Lower leg skin (tissue), 4 donors: Measurements from ENCODE around the gene IBA57. TPM values are rescaled to one million over a fixed set of nuclear protein-coding genes. Genes with fewer than 3 reads are reported as not detected.

Experiments
- DNase-seq, 2 donors: peaks; one replicate each; pipeline ENCODE4 v3.0.0-alpha.2; 2019; ENCODE audit warnings: low spot score in 2 of 2
- H3K4me3 ChIP-seq: fragments of 200-600 bp; sonication (generic); 2 replicates; pipeline ENCODE4 v1.5.1; 2017; ENCODE audit warnings: mild to moderate bottlenecking, low read depth; ENCODE audit not compliant: poor library complexity, severe bottlenecking
- POLR2A ChIP-seq, 2 donors: fragments of 450-650 bp; IDR thresholded peaks; one replicate each; pipeline ENCODE4 v1.6.1; 2016 to 2017; ENCODE audit warnings: antibody characterized with exemption in 2 of 2, mild to moderate bottlenecking in 1 of 2, moderate library complexity in 1 of 2
- WGBS, 2 donors: methylation state at CpG; one replicate each; pipeline ENCODE4 v1.1.5; 2018; 5-methylcytosine and 5-hydroxymethylcytosine counted together
- intact Hi-C: fragments of 100-400 bp; cut with DNase I; formaldehyde crosslinking; loops from one replicate; pipeline ENCODE4 v1.15.0; 2023; ENCODE audit warnings: low total_unique reads
- total RNA-seq, 4 donors: library from RNA; depleted of rRNA; stranded (reverse); fragments of >200 nt; gene quantifications; one replicate each; pipeline ENCODE4 v1.1.0, GENCODE V29; 2016
- TF ChIP-seq, protein P1 (sequence below), 3 donors: fragments of 450-650 bp; IDR thresholded peaks; one replicate each; pipeline ENCODE4 v1.5.1; 2016; ENCODE audit warnings: antibody characterized with exemption in 3 of 3, mild to moderate bottlenecking in 3 of 3, moderate library complexity in 2 of 3

The IBA57 gene
- total RNA-seq = 10 to 100 TPM in 3 of 4 donors, 1 to 10 TPM in 1; 9.4 to 16.0 (median 12.6) TPM

- peak within 1 kb of the TSS; percentile 33 for H3K4me3 ChIP-seq
- intact Hi-C loops = no loop called here
- 1% methylated on average over 28 to 56 of the region's 93 CpGs for WGBS, 2 donors
- TF ChIP-seq POLR2A (IDR thresholded peaks at IDR 0.05) = peak in 1 of 2 donors; percentile 90
- TF ChIP-seq, protein P1, sequence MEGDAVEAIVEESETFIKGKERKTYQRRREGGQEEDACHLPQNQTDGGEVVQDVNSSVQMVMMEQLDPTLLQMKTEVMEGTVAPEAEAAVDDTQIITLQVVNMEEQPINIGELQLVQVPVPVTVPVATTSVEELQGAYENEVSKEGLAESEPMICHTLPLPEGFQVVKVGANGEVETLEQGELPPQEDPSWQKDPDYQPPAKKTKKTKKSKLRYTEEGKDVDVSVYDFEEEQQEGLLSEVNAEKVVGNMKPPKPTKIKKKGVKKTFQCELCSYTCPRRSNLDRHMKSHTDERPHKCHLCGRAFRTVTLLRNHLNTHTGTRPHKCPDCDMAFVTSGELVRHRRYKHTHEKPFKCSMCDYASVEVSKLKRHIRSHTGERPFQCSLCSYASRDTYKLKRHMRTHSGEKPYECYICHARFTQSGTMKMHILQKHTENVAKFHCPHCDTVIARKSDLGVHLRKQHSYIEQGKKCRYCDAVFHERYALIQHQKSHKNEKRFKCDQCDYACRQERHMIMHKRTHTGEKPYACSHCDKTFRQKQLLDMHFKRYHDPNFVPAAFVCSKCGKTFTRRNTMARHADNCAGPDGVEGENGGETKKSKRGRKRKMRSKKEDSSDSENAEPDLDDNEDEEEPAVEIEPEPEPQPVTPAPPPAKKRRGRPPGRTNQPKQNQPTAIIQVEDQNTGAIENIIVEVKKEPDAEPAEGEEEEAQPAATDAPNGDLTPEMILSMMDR (IDR thresholded peaks at IDR 0.05) = no peak
- DNase-seq = peak; percentile 98 to 100
Measured at GRCh38 chr1:228165372-228166169, at the start of gene IBA57. Gene IBA57, plus strand, starts transcription at chr1:228165804. Its CDS starts 13 bp downstream, at chr1:228165817.

- 97% methylated on average over 4 of the region's 4 CpGs for WGBS, 2 donors
- TF ChIP-seq POLR2A (IDR thresholded peaks at IDR 0.05) = no peak
- no peak for DNase-seq
- intact Hi-C loops = no loop called here
- no peak overlapping the region for H3K4me3 ChIP-seq
Measured at GRCh38 chr1:228117335-228117734, 48.3 kb upstream of the IBA57 start.

GRCh38 chr1:228118040-228118439, 47.6 kb upstream of the IBA57 start:
- TF ChIP-seq POLR2A (IDR thresholded peaks at IDR 0.05) = no peak
- TF ChIP-seq, protein P1 (IDR thresholded peaks at IDR 0.05) = no peak
- no peak overlapping the region for H3K4me3 ChIP-seq
- no peak for DNase-seq
- 86 to 87% methylated on average over 2 of the region's 2 CpGs for WGBS, 2 donors
- intact Hi-C loops = no loop called here

GRCh38 chr1:228120351-228120750, 45.3 kb upstream of the IBA57 start:
- 19 to 35% methylated on average over 1 of the region's 1 CpG for WGBS, 2 donors
- DNase-seq = no peak
- intact Hi-C loops = loop anchor here (10.0 kb wide), 1 partner anchor 364 kb away; the partner anchor contains the start of gene RNF187
- TF ChIP-seq POLR2A (IDR thresholded peaks at IDR 0.05) = no peak
- TF ChIP-seq, protein P1 (IDR thresholded peaks at IDR 0.05) = no peak
- H3K4me3 ChIP-seq = no peak overlapping the region

GRCh38 chr1:228120857-228121489, 44.6 kb upstream of the IBA57 start:
- no peak overlapping the region for H3K4me3 ChIP-seq
- intact Hi-C loops = loop anchor here (10.0 kb wide), 1 partner anchor 364 kb away; the partner anchor contains the start of gene RNF187
- DNase-seq = peak in 1 of 2 donors; percentile 10
- WGBS, 2 donors = 37 to 43% methylated on average over 5 of the region's 5 CpGs
- TF ChIP-seq, protein P1 (IDR thresholded peaks at IDR 0.05) = no peak
- no peak for TF ChIP-seq POLR2A (IDR thresholded peaks at IDR 0.05)

DNA sequence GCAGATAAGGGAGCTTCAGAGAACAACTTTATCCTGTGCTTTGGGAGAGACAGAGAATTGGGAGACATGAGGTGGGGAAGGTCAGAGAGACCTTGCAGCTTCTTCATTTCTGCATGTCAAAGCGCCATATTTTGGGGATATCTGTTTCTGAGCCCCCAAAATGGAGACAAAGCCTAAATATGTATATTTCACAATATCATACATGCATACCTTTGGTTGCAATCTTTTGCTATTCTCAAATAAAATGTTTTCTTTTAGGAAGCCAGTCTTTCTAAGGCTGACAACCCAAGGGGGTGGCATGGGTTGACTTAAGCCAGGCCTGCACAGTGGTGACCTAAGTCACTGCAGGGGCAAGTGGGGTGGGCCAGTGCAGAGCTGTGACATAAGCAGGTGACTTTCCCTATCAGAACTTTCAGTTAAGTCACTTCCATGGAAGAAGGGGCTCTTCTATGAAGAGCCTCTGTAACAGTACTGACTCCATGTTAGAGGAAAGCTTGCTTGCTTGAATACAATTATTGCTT, 42.6 kb upstream of the IBA57 start:
- intact Hi-C loops = loop anchor here (10.0 kb wide), 1 partner anchor 362 kb away; the partner anchor contains the start of gene RNF187
- DNase-seq = peak in 1 of 2 donors; percentile 8
- no peak for TF ChIP-seq POLR2A (IDR thresholded peaks at IDR 0.05)
- TF ChIP-seq, protein P1 (IDR thresholded peaks at IDR 0.05) = no peak
- no peak overlapping the region for H3K4me3 ChIP-seq
- WGBS, 2 donors = 70 to 80% methylated on average over 1 of the region's 1 CpG
